ENCODE measurements around the gene SMURF2. TPM values are rescaled to one million over a fixed set of nuclear protein-coding genes. Genes with fewer than 3 reads are reported as not detected.

SMURF2 gene
- polyA plus RNA-seq, 1 of the 3 experiments (the other 2 are of a cell fraction), result 36.6 TPM

- no peaks in the 10 kb centered on the region for H3K4me1 ChIP-seq (ENCODE audit: control insufficient read depth in 1 of 2, insufficient read depth in 2 of 2, low read depth in 1 of 2, low read length in 1 of 2)
- WGBS (ENCODE audit: low lambda C conversion rate), result 94% methylated on average over 6 of the region's 6 CpGs
- H3K9me2 ChIP-seq, result no peaks in the 10 kb centered on the region
- H3F3A ChIP-seq (replicated peaks; ENCODE audit: insufficient read depth), result peaks cover 9% of the 10 kb centered on the region
- H3K9ac ChIP-seq, result no peak overlapping the region
- no peak overlapping the region for H3K4me3 ChIP-seq (ENCODE audit: low read depth in 2 of 2, low read length in 1 of 2)
- no peaks in the 10 kb centered on the region for H3K9me3 ChIP-seq
- DNase-seq, result no peak
- peaks cover 25% of the 10 kb centered on the region; the same call in 1 of the 2 replicates for H3K79me2 ChIP-seq (ENCODE audit: insufficient read depth)
- H3K27ac ChIP-seq (ENCODE audit: low read depth in 2 of 2, low read length in 1 of 2), result no peak overlapping the region
- H3K4me2 ChIP-seq, result no peak overlapping the region
- no peaks in the 10 kb centered on the region; the same call in 1 of the 2 replicates for H4K20me1 ChIP-seq (ENCODE audit: insufficient read depth)
- TF ChIP-seq FOXJ3 (CRISPR knock-in tag; IDR thresholded peaks at IDR 0.05), result no peak
- H3K27me3 ChIP-seq (ENCODE audit: insufficient read depth), result no peaks in the 10 kb centered on the region
- H3K36me3 ChIP-seq (replicated peaks in 1 of 2; ENCODE audit: control insufficient read depth in 1 of 2, insufficient read depth in 2 of 2, low read length in 1 of 2), result peaks cover 75 to 89% of the 10 kb centered on the region in 2 experiments
- H2AFZ ChIP-seq (ENCODE audit: low read depth), result no peak overlapping the region
- ChIA-PET POLR2A (interaction anchor here (2.6 kb wide), 1 partner anchor 13 kb away, joined by 8 read pairs; the partner anchor contains the start of genes CEP95 and DDX5), CTCF (interaction anchor here (1.0 to 1.8 kb wide), 3 partner anchors 12 to 129 kb away, joined by 3 to 7 read pairs (median 4); no protein-coding TSS in a partner anchor)
Observed at GRCh38 chr17:64519601-64520000, 142.5 kb downstream of the SMURF2 start.

- Histone ChIP-seq H3K4me3 (ENCODE audit: low read depth in 2 of 2, low read length in 1 of 2) (no peak overlapping the region), H3K4me1 (ENCODE audit: control insufficient read depth in 1 of 2, insufficient read depth in 2 of 2, low read depth in 1 of 2, low read length in 1 of 2) (no peaks in the 10 kb centered on the region; a peak in 1 of 4 replicates), H3K27ac (ENCODE audit: low read depth in 2 of 2, low read length in 1 of 2) (no peak overlapping the region), H3K4me2 (no peak overlapping the region), H2AFZ (ENCODE audit: low read depth) (no peak overlapping the region), H3K79me2 (ENCODE audit: insufficient read depth) (peaks cover 63% of the 10 kb centered on the region), H3K36me3 (replicated peaks in 1 of 2; ENCODE audit: control insufficient read depth in 1 of 2, insufficient read depth in 2 of 2, low read length in 1 of 2) (peaks cover 89 to 96% of the 10 kb centered on the region in 2 experiments), H3K9me3 (no peaks in the 10 kb centered on the region), H3K9me2 (no peaks in the 10 kb centered on the region), H3F3A (replicated peaks; ENCODE audit: insufficient read depth) (peaks cover 9% of the 10 kb centered on the region), H4K20me1 (ENCODE audit: insufficient read depth) (peaks cover 4% of the 10 kb centered on the region), H3K9ac (no peak overlapping the region), H3K27me3 (ENCODE audit: insufficient read depth) (no peaks in the 10 kb centered on the region)
- ChIA-PET POLR2A (interaction anchor here (0.6 to 2.4 kb wide), 3 partner anchors 10 to 121 kb away, joined by 4 to 18 read pairs (median 5); partner anchors contain the start of genes CEP95, DDX5 and POLG2), CTCF (interaction anchor here (1.2 to 1.7 kb wide), 5 partner anchors 9 to 96 kb away, joined by 3 to 10 read pairs (median 7); partner anchors contain the start of gene CEP95)
- DNase-seq, result no peak
- no peak for TF ChIP-seq REST (IDR thresholded peaks at IDR 0.05; ENCODE audit: low read depth, low read length)
- no peak for TF ChIP-seq FOSL2 (IDR thresholded peaks at IDR 0.05; ENCODE audit: borderline replicate concordance, low read depth)
- TF ChIP-seq SIN3A (IDR thresholded peaks at IDR 0.05; ENCODE audit: borderline replicate concordance, low read depth, low read length), result no peak
- TF ChIP-seq PBX3 (IDR thresholded peaks at IDR 0.05), result no peak
- TF ChIP-seq IRF3 (IDR thresholded peaks at IDR 0.05; ENCODE audit: low read depth, low read length), result no peak
- TF ChIP-seq RFX5 (IDR thresholded peaks at IDR 0.05; ENCODE audit: low read length), result no peak
- TF ChIP-seq USF1 (IDR thresholded peaks at IDR 0.05; ENCODE audit: borderline replicate concordance, low read depth), result no peak
- no peak for TF ChIP-seq RAD21 (IDR thresholded peaks at IDR 0.05; ENCODE audit: low read length)
- TF ChIP-seq YY1 (IDR thresholded peaks at IDR 0.05; ENCODE audit: low read depth), result no peak
- no peak for TF ChIP-seq NRF1 (IDR thresholded peaks at IDR 0.05; ENCODE audit: low read depth, low read length)
- no peak for TF ChIP-seq GABPA (IDR thresholded peaks at IDR 0.05; ENCODE audit: low read depth)
- no peak for TF ChIP-seq ZBTB33 (IDR thresholded peaks at IDR 0.05; ENCODE audit: borderline replicate concordance, low read depth)
- TF ChIP-seq SMC3 (IDR thresholded peaks at IDR 0.05; ENCODE audit: low read depth, low read length), result no peak
- TF ChIP-seq JUND (IDR thresholded peaks at IDR 0.05), result no peak
- 87% methylated on average over 1 of the region's 1 CpG for WGBS (ENCODE audit: low lambda C conversion rate)
Observed at GRCh38 chr17:64515829-64516228, 146.3 kb downstream of the SMURF2 start.
